CD8-positive, alpha-beta memory T cell (primary cell): ENCODE measurements around the gene CCNDBP1. TPM values are rescaled to one million over a fixed set of nuclear protein-coding genes. Genes with fewer than 3 reads are reported as not detected.

ENCODE experiments used
- CTCF ChIA-PET: fragments of 350-600 bp; sonication (Branson Sonifier 250); formaldehyde crosslinking; loops from one replicate; lab custom pipeline; 2021; ENCODE audit warnings: antibody characterized with exemption; lab: Charles Lee
- POLR2A ChIA-PET: fragments of 350-600 bp; sonication (Branson Sonifier 250); formaldehyde crosslinking; loops from one replicate; lab custom pipeline; 2021; ENCODE audit warnings: antibody characterized with exemption; lab: Charles Lee
- DNase-seq, 5 donors: peaks; one replicate each; pipeline versions ENCODE4 v3.0.0 to v3.0.0-alpha.2; 2020 to 2022; ENCODE audit warnings: mixed read lengths in 1 of 5
- H3K27ac ChIP-seq: one replicate; pipeline ENCODE4 v1.7.0; 2013; ENCODE audit warnings: low read depth, mild to moderate bottlenecking, low read length, moderate library complexity
- H3K27me3 ChIP-seq: 2 replicates; pipeline ENCODE4 v1.7.0; 2013; ENCODE audit warnings: low read length, mild to moderate bottlenecking; ENCODE audit not compliant: insufficient read depth, poor library complexity, severe bottlenecking
- H3K36me3 ChIP-seq: 2 replicates; pipeline ENCODE4 v1.7.0; 2013; ENCODE audit warnings: mild to moderate bottlenecking, low read length, moderate library complexity; ENCODE audit not compliant: insufficient read depth
- H3K4me1 ChIP-seq: 2 replicates; pipeline ENCODE4 v1.7.0; 2013; ENCODE audit warnings: mild to moderate bottlenecking, low read length, moderate library complexity; ENCODE audit not compliant: insufficient read depth
- H3K4me3 ChIP-seq: 2 replicates; pipeline ENCODE4 v1.7.0; 2013; ENCODE audit warnings: mild to moderate bottlenecking, low read length
- H3K9me3 ChIP-seq: 2 replicates; pipeline ENCODE4 v1.7.0; 2013; ENCODE audit warnings: mild to moderate bottlenecking, low read length
- H3K27ac Mint-ChIP-seq, 8 donors: one replicate each; pipeline ENCODE4 v1.8.0; 2020 to 2021; ENCODE audit warnings: mixed read lengths in 8 of 8, mild to moderate bottlenecking in 6 of 8, inconsistent platforms in 3 of 8, moderate library complexity in 3 of 8
- H3K27me3 Mint-ChIP-seq, 2 donors: one replicate each; pipeline ENCODE4 v1.8.0; 2020 to 2021; ENCODE audit warnings: mixed read lengths in 2 of 2, mild to moderate bottlenecking in 1 of 2, moderate library complexity in 1 of 2
- H3K36me3 Mint-ChIP-seq, 3 donors: one replicate each; pipeline ENCODE4 v1.8.0; 2020 to 2021; ENCODE audit warnings: mixed read lengths in 3 of 3, inconsistent platforms in 1 of 3, mild to moderate bottlenecking in 1 of 3
- H3K4me1 Mint-ChIP-seq, 3 donors: one replicate each; pipeline ENCODE4 v1.8.0; 2020 to 2021; ENCODE audit warnings: mixed read lengths in 3 of 3, inconsistent platforms in 1 of 3, mild to moderate bottlenecking in 1 of 3
- H3K4me3 Mint-ChIP-seq, 7 donors: one replicate each; pipeline ENCODE4 v1.8.0; 2020 to 2021; ENCODE audit warnings: mixed read lengths in 7 of 7, mild to moderate bottlenecking in 6 of 7, moderate library complexity in 4 of 7, inconsistent platforms in 2 of 7
- H3K9me3 Mint-ChIP-seq, 5 donors: one replicate each; pipeline ENCODE4 v1.8.0; 2020 to 2022; ENCODE audit warnings: mixed read lengths in 5 of 5, mild to moderate bottlenecking in 3 of 5, moderate library complexity in 2 of 5, inconsistent platforms in 1 of 5
- polyA plus RNA-seq: library from polyadenylated mRNA; unstranded; fragments of 300-500 nt; fragmentation: Illumina TruSeq; gene quantifications from one replicate; pipeline ENCODE4 v1.2.3, GENCODE V29; 2021
- total RNA-seq, 2 experiments: library from RNA; stranded (reverse); gene quantifications; one replicate each; pipeline ENCODE4 v1.2.3, GENCODE V29; 2021

CCNDBP1 gene
- total and polyA plus RNA-seq, 3 experiments from 2014 or later = 61.8 to 204 (median 63.2) TPM

DNA sequence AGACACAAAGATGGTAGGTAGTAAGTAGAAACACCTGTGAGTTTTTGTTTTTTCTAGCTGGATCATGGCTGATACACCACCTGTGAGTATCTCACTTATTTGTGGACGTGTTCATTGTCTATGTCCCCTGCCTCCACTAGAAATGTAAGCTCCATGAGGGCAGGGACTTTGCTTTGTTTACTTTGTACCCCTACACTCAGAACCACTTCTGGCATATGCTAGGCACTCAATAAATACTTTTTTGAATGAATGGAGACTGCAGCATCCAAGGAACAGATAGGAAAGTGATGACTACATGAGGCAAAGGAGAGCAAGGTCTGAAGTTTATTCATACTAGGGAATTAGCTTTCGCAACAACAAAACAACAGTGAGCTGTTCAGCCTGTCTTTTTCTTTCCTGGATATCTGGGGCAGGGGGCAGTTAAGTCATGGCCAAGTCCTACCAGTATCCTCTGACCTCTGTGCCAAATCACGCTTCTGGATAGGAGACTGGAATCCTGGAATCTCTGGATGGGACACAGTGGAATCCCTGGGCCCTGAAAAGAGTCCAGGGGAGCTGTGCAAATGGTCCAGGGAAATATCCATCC lies 47.2 kb downstream of the CCNDBP1 start:
- H3K27me3 Mint-ChIP-seq = peaks cover 14% of the 10 kb centered on the region in 2 donors
- DNase-seq = no peak
- no peaks in the 10 kb centered on the region for H3K9me3 Mint-ChIP-seq
- no peak overlapping the region for H3K27ac Mint-ChIP-seq
- CTCF ChIA-PET = interaction anchor here (0.9 to 1.3 kb wide), 2 partner anchors 9 to 53 kb away, joined by 3 to 4 read pairs; no protein-coding TSS in a partner anchor
- H3K4me3 Mint-ChIP-seq = no peak overlapping the region
- H3K36me3 Mint-ChIP-seq = no peaks in the 10 kb centered on the region
- no peaks in the 10 kb centered on the region for H3K4me1 Mint-ChIP-seq
- POLR2A ChIA-PET = no interaction called here
- H3K4me1 ChIP-seq = no peaks in the 10 kb centered on the region
- H3K9me3 ChIP-seq = no peaks in the 10 kb centered on the region
- no peak overlapping the region for H3K27ac ChIP-seq
- H3K4me3 ChIP-seq = no peak overlapping the region
- H3K36me3 ChIP-seq = no peaks in the 10 kb centered on the region
- no peaks in the 10 kb centered on the region for H3K27me3 ChIP-seq

DNA sequence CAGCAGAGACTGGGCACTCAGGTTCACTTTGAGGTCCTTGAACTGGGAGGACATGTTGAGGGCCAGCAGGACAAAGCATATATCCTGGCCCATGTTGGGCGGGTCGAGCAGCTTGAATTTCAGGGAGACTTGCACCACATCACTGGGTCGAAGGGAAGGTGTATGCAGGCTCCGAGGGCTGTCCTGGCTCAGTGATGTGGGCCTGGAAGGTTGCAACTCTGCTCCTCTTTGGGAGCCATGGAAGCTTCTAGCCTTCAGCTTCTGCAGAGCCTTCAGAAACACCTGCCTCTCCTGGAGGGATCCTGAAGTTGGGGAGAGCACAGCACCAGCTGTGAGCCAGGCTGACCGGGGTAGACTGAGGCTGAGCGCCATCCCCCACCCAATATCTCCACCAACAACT lies 50.3 kb downstream of the CCNDBP1 start:
- Histone ChIP-seq H3K27me3 (no peaks in the 10 kb centered on the region), H3K9me3 (no peaks in the 10 kb centered on the region), H3K36me3 (no peaks in the 10 kb centered on the region), H3K4me1 (no peaks in the 10 kb centered on the region), H3K4me3 (no peak overlapping the region), H3K27ac (no peak overlapping the region)
- Mint-ChIP-seq H3K36me3 (no peaks in the 10 kb centered on the region), H3K9me3 (no peaks in the 10 kb centered on the region), H3K4me1 (peaks cover 0 to 3% (median 0%) of the 10 kb centered on the region in 3 donors), H3K27me3 (peaks cover 11 to 22% of the 10 kb centered on the region in 2 donors), H3K4me3 (no peak overlapping the region), H3K27ac (peak overlapping the region in 1 of 8 donors; percentile 42)
- CTCF ChIA-PET = interaction anchor here (1.0 kb wide), 1 partner anchor 10 kb away, joined by 4 read pairs; no protein-coding TSS in a partner anchor
- DNase-seq = no peak
- POLR2A ChIA-PET = no interaction called here

DNA sequence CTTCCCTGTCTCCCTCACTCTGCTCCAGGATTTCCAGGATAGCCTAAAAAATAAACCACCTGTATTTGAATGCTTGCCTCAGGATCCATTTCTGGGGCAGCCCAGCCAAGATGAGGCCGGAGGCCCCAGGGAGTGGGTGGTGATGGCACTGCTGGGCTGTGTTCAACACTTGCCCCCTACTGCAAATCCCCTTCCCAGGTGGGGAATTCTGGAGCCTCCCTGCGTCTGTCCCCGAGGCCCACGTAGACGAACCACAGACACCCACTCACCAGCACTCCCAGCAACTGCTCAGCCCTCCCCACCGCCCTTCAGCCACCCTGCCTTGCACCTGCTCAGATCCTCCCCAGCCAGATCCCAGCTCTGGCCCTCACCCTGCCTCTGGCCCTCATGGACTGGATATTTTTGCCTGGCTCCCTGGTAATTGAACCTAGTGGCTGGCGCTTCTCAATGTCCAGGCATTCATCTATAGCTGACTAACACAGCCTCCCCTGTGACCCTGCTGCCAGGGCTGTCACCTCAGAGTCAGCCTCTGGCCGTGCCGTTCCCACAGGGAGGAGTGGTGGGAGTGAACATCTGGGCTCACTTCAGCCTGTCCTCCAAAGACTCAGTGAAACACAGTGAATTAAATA lies 52.8 kb downstream of the CCNDBP1 start:
- Histone ChIP-seq H3K4me3 (no peak overlapping the region), H3K27me3 (no peaks in the 10 kb centered on the region), H3K9me3 (no peaks in the 10 kb centered on the region), H3K27ac (no peak overlapping the region), H3K36me3 (no peaks in the 10 kb centered on the region), H3K4me1 (no peaks in the 10 kb centered on the region)
- DNase-seq = no peak
- ChIA-PET POLR2A (no interaction called here), CTCF (interaction anchor here (1.3 kb wide), 1 partner anchor 13 kb away, joined by 3 read pairs; no protein-coding TSS in a partner anchor)
- H3K9me3 Mint-ChIP-seq = no peaks in the 10 kb centered on the region
- H3K4me3 Mint-ChIP-seq = peak overlapping the region in 1 of 7 donors; percentile 72
- peaks cover 8 to 24% of the 10 kb centered on the region in 2 donors for H3K27me3 Mint-ChIP-seq
- no peaks in the 10 kb centered on the region for H3K36me3 Mint-ChIP-seq
- H3K27ac Mint-ChIP-seq = no peak overlapping the region
- peaks cover 0 to 3% (median 0%) of the 10 kb centered on the region in 3 donors for H3K4me1 Mint-ChIP-seq

DNA sequence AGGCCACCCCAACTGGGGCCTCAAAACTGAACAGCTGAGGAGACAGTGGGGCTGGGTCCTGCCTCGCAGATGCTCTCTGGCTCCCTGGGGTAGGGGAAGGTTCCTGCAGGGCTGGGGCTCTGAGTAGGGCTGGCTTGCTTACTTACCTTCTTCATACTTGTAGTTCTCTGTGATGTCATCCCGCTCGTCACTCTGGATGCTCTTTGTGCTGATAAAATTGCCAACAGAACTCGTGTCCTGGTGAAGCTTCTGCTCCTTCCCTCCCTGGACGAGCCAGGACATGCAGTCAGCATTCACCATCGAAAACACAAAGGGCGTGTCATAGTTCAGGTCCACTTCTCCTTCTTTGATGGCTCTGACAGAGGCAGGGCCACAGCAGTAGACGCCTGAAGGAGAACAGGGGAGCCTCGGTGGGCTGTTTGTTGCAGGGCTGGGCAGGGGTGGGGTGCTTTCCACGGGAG lies 53.5 kb downstream of the CCNDBP1 start:
- Histone ChIP-seq H3K4me3 (no peak overlapping the region), H3K27ac (no peak overlapping the region), H3K9me3 (no peaks in the 10 kb centered on the region), H3K4me1 (no peaks in the 10 kb centered on the region), H3K36me3 (no peaks in the 10 kb centered on the region), H3K27me3 (no peaks in the 10 kb centered on the region)
- no peak overlapping the region for H3K27ac Mint-ChIP-seq
- peaks cover 8 to 20% of the 10 kb centered on the region in 2 donors for H3K27me3 Mint-ChIP-seq
- H3K36me3 Mint-ChIP-seq = no peaks in the 10 kb centered on the region
- H3K9me3 Mint-ChIP-seq = no peaks in the 10 kb centered on the region
- ChIA-PET POLR2A (interaction anchor here (0.6 kb wide), 1 partner anchor 1768 kb away, joined by 3 read pairs; no protein-coding TSS in a partner anchor), CTCF (interaction anchor here (1.0 kb wide), 1 partner anchor 13 kb away, joined by 4 read pairs; no protein-coding TSS in a partner anchor)
- peaks cover 0 to 3% (median 0%) of the 10 kb centered on the region in 3 donors for H3K4me1 Mint-ChIP-seq
- no peak for DNase-seq
- H3K4me3 Mint-ChIP-seq = no peak overlapping the region

DNA sequence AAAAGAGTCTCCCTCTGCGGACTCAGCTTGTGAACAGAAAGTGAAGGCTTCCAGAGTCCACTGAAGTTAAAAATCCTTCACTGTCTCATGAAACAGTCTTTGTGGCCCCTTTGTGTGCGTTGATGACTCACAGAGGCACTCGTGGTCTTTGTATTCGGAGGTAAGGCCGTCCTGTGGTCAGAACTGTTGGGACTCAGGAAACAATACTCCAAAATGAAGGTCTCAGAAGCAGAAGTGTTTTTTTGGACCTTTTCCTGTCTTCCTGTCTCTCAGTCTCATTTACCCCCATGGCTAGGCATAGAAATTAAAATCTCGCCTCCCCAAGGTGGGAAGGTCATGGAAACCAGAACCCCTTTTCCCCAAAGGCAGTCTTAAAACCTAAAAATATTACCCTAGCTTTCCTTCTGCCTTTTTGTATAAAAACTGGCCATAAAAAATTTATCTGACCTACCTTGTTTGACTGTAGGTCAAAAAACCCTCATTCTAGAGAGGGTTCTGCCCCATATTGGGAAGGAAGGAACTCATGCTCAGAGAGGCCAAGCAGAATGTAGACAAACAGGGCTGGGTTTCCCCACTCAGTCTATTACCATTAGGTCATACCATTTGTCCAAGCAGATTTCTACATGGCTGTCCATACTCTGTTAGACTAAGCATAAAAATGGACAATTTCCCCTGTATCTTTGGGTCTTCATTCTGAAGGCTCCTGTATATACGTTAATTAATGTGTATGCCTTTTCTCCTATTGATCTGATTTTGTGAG lies 54.7 kb downstream of the CCNDBP1 start:
- Mint-ChIP-seq H3K27ac (peak overlapping the region in 1 of 8 donors; percentile 12), H3K4me1 (peaks cover 0 to 3% (median 0%) of the 10 kb centered on the region in 3 donors), H3K36me3 (no peaks in the 10 kb centered on the region), H3K27me3 (peaks cover 6 to 15% of the 10 kb centered on the region in 2 donors), H3K9me3 (no peaks in the 10 kb centered on the region), H3K4me3 (no peak overlapping the region)
- Histone ChIP-seq H3K27me3 (no peaks in the 10 kb centered on the region), H3K4me1 (no peaks in the 10 kb centered on the region), H3K4me3 (no peak overlapping the region), H3K27ac (no peak overlapping the region), H3K36me3 (no peaks in the 10 kb centered on the region), H3K9me3 (no peaks in the 10 kb centered on the region)
- DNase-seq = no peak
- CTCF ChIA-PET = interaction anchor here (1.0 kb wide), 1 partner anchor 14 kb away, joined by 4 read pairs; no protein-coding TSS in a partner anchor
- POLR2A ChIA-PET = no interaction called here

DNA sequence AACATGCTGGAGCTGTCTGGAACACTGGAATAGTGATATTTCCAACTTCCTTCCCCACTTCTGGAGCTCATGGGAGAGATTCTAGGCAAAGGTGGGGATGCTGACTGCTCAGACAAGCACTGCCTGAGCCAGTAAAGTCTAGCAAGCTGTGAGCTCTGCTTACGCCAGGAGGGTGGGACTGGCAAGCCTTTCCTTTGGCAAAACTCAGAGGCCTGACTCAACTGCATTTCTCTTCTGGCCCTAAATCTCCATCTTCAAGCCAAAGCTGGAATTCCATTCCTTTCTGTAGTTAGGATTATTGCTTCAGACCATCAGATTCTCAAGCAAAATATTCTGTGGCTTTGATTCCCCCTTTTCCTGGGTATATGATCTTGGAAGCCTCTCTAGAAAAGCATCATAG lies 55.9 kb downstream of the CCNDBP1 start:
- H3K4me3 Mint-ChIP-seq = no peak overlapping the region
- H3K9me3 Mint-ChIP-seq = no peaks in the 10 kb centered on the region
- H3K27me3 ChIP-seq = no peaks in the 10 kb centered on the region
- H3K4me3 ChIP-seq = no peak overlapping the region
- peaks cover 0 to 3% (median 0%) of the 10 kb centered on the region in 3 donors for H3K4me1 Mint-ChIP-seq
- H3K9me3 ChIP-seq = no peaks in the 10 kb centered on the region
- H3K27ac Mint-ChIP-seq = no peak overlapping the region
- no peaks in the 10 kb centered on the region for H3K36me3 ChIP-seq
- DNase-seq = no peak
- ChIA-PET CTCF (interaction anchor here (1.0 to 2.5 kb wide), 2 partner anchors 9 to 16 kb away, joined by 3 to 9 read pairs; no protein-coding TSS in a partner anchor), POLR2A (no interaction called here)
- H3K4me1 ChIP-seq = no peaks in the 10 kb centered on the region
- H3K27ac ChIP-seq = no peak overlapping the region
- no peaks in the 10 kb centered on the region for H3K36me3 Mint-ChIP-seq
- H3K27me3 Mint-ChIP-seq = peaks cover 4 to 14% of the 10 kb centered on the region in 2 donors

DNA sequence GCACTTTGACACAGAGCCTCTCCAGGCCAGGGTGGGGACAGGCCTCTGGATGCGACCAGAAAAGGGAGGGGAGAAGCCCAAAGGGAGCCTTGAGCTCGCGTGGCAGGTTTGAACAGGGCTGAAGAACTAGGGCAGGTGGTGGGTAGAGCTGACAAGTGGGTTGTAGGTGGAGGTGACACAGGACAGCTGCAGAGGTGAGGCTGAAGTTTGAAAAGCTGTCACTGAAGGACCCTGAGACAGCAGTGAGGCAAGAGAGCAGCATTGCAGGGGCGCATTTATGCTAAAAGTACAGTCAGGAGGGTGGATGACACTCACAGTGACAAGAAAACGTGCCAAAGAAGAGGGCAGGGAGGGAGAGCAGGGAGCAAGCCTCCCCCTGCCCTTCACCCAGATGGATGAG lies 57.4 kb downstream of the CCNDBP1 start:
- no peak for DNase-seq
- Mint-ChIP-seq H3K27ac (no peak overlapping the region), H3K9me3 (no peaks in the 10 kb centered on the region), H3K27me3 (peaks cover 4 to 14% of the 10 kb centered on the region in 2 donors), H3K36me3 (no peaks in the 10 kb centered on the region), H3K4me3 (no peak overlapping the region), H3K4me1 (peaks cover 0 to 3% (median 0%) of the 10 kb centered on the region in 3 donors)
- Histone ChIP-seq H3K4me3 (no peak overlapping the region), H3K9me3 (no peaks in the 10 kb centered on the region), H3K27ac (no peak overlapping the region), H3K4me1 (no peaks in the 10 kb centered on the region), H3K27me3 (no peaks in the 10 kb centered on the region), H3K36me3 (no peaks in the 10 kb centered on the region)
- ChIA-PET CTCF (interaction anchor here (1.4 to 2.5 kb wide), 2 partner anchors 17 to 42 kb away, joined by 3 to 9 read pairs; no protein-coding TSS in a partner anchor), POLR2A (no interaction called here)
